SH-SY5Y (cell line): ENCODE data around the gene POU2AF2.

Experiments
- GATA2 ChIP-seq: IDR thresholded peaks from 2 replicates; pipeline ENCODE4 v1.6.1; 2011; ENCODE audit warnings: mild to moderate bottlenecking, low read depth, low read length
- GATA3 ChIP-seq: IDR thresholded peaks from 2 replicates; pipeline ENCODE4 v1.6.1; 2011; ENCODE audit warnings: low read depth, mild to moderate bottlenecking, low read length, moderate library complexity

POU2AF2 gene

GRCh38 chr11:111291764-111292163 is 46.2 kb downstream of the POU2AF2 start:
- TF ChIP-seq GATA2 (no peak), GATA3 (no peak)

GRCh38 chr11:111296196-111296595 is 50.7 kb downstream of the POU2AF2 start:
- TF ChIP-seq GATA3 (no peak), GATA2 (no peak)

- TF ChIP-seq GATA2 (no peak), GATA3 (no peak)
These were observed 52.2 kb downstream of the POU2AF2 start for GRCh38 chr11:111297696-111298095.

- no peak for TF ChIP-seq GATA2
- no peak for TF ChIP-seq GATA3
These were observed 53.0 kb downstream of the POU2AF2 start, which contains the start of gene POU2AF3 for GRCh38 chr11:111298413-111299100. Gene POU2AF3, plus strand, starts transcription at chr11:111298546. Its CDS starts 36 bp downstream, at chr11:111298582.

- no peak for TF ChIP-seq GATA3
- TF ChIP-seq GATA2 = no peak
These were observed 53.8 kb downstream of the POU2AF2 start for GRCh38 chr11:111299101-111300026.

GRCh38 chr11:111300569-111300968 is 55.0 kb downstream of the POU2AF2 start:
- no peak for TF ChIP-seq GATA2
- no peak for TF ChIP-seq GATA3

GRCh38 chr11:111301004-111301841 is 55.7 kb downstream of the POU2AF2 start:
- TF ChIP-seq GATA2 = no peak

GRCh38 chr11:111301842-111302118 is 56.3 kb downstream of the POU2AF2 start:
- TF ChIP-seq GATA2 (no peak), GATA3 (no peak)

- TF ChIP-seq GATA2 = no peak
- no peak for TF ChIP-seq GATA3
These were observed 56.8 kb downstream of the POU2AF2 start for GRCh38 chr11:111302298-111302697.

- TF ChIP-seq GATA2 (no peak), GATA3 (no peak)
These were observed 57.9 kb downstream of the POU2AF2 start for GRCh38 chr11:111303461-111303860.

- TF ChIP-seq GATA3 (no peak), GATA2 (no peak)
These were observed 59.8 kb downstream of the POU2AF2 start for GRCh38 chr11:111305162-111305802.

GRCh38 chr11:111305876-111306275 is 60.4 kb downstream of the POU2AF2 start:
- TF ChIP-seq GATA3 (no peak), GATA2 (no peak)

GRCh38 chr11:111306321-111306720 is 60.8 kb downstream of the POU2AF2 start:
- TF ChIP-seq GATA3 (no peak), GATA2 (no peak)

- TF ChIP-seq GATA3 (no peak), GATA2 (no peak)
These were observed 62.1 kb downstream of the POU2AF2 start for GRCh38 chr11:111307472-111308108.
